NCI-H526 (cell line): ENCODE data around the gene DCUN1D3.
A peak's percentile ranks its signal among the peaks of the same experiment; 100 is the strongest.
"Not testable (repeated sequence)": the region's sequence is repeated elsewhere in the genome, so short reads cannot be mapped to it uniquely, and the experiment has no call there.

Experiments used
- DNase-seq, 2 experiments: peaks; one replicate each; lab custom pipeline; 2025; lab: John Stamatoyannopoulos, UW

Gene DCUN1D3

GRCh38 chr16:20862162-20862960, 37.8 kb downstream of the DCUN1D3 start:
- no peak for DNase-seq

DNA sequence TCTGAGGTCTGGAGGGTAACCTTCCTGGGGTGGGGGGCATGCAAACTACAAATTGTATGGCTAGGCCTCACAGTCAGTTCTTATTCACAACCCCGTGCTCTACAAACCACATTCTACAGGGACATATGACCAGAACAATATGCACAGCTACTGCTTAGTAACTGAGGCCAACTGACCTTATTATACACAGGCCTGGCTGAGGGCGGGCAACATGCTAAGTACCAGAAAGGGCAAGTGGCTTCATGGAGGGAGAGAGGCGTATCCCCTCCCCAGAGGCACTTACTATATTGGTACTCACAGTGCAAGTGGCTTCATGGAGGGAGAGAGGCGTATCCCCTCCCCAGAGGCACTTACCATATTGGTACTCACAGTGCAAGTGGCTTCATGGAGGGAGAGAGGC, 39.2 kb downstream of the DCUN1D3 start:
- not testable (repeated sequence) for DNase-seq

GRCh38 chr16:20860361-20860760, 39.8 kb downstream of the DCUN1D3 start:
- DNase-seq, result no peak

DNA sequence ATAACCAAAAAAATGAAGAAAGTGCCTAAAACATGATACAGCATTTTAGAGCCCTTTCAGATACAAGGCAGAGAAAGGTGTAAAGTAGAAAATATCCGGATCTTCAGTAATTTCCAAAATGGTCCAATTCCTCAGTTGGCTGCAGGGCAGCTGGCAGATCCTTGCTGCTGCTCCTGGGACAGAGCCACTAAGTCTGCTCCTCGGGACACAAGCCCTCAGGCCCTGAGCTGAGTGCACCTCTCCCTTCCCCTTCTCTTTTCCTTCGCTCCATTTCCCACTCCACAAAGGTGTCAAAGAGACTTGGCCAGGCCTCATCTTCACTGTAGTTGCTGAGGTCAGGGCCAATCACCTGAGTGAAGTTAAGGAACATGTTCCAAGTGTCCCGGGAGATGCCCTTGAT, 40.5 kb downstream of the DCUN1D3 start:
- DNase-seq, result no peak

DNA sequence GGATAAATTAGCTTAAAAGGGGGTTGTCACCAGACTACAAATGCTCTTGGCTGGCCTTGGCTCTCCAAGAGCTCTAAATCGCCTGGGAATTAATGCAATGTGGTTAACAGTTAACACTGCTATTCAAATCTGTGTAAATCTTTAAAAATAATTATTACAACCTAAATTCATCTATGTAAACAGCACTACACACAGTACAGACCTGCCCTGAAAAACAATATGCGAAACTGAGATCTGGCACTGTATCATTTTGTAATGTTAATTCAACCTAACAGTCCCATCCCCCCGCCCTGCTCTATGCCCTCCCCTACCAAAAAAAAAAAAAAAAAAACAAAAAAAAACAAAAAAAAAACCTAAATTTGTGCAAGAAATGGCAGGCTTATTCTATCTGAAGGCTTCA, 40.9 kb downstream of the DCUN1D3 start:
- DNase-seq, result no peak

DNA sequence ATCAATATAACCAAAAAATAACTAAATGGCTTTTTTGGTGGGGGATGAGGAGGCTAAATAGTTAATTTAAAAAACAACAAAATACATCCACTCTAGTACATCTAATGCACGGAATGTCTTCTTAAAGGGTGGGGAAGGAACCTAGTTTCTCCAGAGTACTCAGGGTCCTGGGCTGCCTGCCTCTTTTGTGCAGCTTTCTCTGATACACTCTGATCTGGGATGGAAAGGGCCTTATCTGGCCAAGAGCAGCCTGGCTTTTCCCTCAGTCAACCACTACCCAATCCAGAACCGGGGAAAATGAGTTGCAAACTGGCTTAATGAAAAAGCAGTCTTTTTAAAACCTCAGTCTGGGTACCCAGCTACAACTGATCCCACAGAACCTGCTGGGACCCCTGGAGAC, 42.9 kb downstream of the DCUN1D3 start:
- no peak for DNase-seq

- no peak for DNase-seq
Measured at GRCh38 chr16:20854963-20855362, 45.2 kb downstream of the DCUN1D3 start.

DNA sequence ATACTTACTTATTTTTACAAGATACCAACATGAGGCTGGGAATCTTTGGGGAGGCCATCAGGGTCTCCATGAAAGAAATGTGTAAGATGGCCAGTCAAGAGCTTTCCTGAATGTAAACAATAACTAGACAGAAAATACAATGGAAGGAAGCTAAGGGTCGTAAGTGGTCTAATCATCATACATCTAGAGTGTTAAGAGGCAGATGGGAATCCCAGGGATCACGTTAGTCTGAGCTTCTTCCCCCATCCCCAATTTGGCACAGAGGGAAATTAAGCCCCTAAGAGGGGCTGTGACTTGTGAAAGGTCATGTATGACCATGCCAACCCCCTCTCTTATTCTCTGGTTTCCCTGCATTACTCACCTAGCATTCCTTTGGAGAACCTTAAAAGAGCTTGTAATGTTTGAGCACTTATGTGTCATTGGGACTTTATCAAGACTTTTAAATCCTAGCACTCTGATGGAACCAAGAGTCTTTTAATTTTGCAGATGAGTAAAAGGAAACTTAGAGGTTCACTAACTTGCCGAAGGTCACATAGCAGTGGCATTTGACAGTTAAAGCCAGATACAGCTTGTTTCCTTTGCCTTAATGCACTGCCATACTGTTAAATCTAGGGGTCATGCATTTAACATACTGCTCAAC, 46.1 kb downstream of the DCUN1D3 start:
- no peak for DNase-seq

- no peak for DNase-seq
Measured at GRCh38 chr16:20853143-20853542, 47.0 kb downstream of the DCUN1D3 start.

DNA sequence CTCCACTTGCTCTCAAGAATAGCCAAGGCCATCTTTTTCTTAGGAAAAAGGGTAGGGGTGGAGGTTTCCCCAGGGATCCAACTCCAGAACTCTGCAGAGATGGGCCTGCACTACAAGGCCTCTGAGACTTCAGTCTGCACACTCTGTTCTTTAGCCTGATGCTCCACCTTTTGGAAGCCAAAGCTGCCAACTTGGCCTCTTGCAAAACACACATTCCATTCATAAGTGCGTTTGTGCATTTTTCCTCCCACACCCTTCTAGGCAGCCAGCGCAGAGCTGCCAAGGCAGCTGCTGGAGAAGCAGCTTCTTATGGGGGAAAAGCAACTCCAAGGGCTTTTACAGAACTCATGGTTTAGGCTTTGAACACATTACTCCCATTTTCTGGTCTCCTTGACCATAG, 48.6 kb downstream of the DCUN1D3 start:
- DNase-seq, result no peak

DNA sequence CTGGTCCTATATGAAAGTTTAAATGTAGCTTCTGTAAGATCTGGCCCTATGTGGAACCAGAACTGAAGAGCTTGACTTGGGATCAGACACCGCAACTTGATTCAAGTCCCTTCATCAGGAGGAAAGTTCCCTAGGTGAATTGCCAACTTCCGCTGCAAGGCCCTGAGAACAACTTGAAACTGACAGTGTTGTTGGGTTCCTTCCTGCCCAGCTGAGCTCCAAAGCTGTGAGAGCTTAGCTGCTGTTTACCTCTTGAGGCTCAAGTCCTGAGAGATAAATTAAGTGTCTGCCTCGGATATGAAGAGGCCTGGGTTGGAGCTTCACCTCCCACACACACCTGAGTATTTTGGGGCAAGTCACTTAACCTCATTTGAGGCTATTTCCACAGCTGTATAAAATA, 49.2 kb downstream of the DCUN1D3 start:
- no peak for DNase-seq

DNA sequence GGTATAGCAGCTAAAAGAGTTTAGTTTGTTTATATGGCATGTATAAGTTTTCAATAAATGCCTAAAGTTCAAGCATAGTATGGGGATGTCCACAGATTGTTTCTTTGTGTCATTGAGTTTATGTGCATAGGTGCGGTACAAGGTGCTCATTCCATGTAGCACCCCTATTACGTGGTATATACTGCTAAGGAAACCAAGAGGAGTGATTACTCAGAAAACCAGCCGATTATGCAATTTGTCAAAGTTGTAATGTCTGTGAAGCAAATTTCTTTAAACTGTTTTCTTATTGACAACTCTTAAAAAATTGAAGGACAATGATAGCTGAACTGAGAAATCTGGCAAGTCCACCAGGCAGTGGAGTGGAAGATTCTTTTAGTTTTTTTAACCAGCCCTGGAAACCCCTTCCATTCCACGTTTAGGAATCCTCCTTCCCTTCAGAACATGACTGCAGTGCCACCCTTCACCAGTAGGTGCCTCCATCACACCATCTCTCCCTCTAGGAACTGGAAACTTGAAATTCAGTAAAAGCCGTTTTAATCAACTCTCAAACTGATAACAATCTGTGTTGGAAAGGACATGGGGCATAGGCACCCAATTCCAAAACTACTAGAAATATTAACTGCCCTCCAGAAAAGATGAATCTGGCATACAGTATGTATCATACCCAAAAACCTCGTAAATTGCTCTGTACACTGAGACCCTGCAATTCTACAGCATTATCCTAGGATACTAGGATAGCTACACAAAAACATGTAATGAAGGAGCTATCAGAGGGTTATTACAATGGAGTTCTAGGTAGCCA, 50.4 kb downstream of the DCUN1D3 start:
- peak in 1 of 2 experiments; percentile 65 for DNase-seq

- DNase-seq, result no peak
Measured at GRCh38 chr16:20847550-20847949, 52.6 kb downstream of the DCUN1D3 start.

- DNase-seq, result no peak
Measured at GRCh38 chr16:20846551-20846950, 53.6 kb downstream of the DCUN1D3 start.

- no peak for DNase-seq
Measured at GRCh38 chr16:20846030-20846429, 54.1 kb downstream of the DCUN1D3 start.

DNA sequence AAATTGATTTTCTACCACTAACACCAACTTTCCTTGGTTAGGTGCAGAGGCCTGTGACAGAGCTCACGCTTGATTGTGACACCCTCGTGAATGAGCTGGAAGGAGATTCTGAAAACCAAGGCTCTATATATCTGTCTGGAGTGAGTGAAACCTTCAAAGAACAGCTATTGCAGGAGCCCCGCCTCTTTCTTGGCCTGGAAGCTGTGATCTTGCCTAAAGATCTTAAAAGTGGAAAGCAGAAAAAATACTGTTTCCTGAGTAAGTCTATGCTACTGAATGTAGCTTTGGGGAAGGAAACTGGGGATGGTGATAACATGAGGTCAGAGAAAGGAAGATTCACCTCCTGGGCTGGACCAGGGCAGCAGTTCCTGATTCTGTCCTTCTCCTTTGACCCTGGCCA, 55.6 kb downstream of the DCUN1D3 start:
- no peak for DNase-seq

- no peak for DNase-seq
Measured at GRCh38 chr16:20844054-20844453, 56.1 kb downstream of the DCUN1D3 start.

DNA sequence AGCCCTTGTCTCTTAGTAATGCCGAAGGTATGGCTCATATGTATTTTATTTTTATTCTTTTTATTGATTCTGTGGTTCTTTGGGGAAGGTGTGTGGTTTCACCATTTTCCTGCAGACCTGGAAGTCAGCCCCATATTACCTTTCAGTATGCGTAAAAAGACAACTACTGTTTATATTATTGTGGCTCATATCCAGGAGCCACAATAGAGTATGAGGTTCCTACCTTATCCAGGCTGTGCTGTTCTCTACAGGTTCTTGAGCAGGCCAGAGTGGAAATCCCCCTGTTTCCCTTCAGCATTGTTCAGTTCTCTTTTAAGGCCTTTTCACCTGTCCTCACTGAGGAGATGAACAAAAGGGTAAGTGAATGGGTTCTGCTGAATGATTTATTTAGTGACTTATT, 60.7 kb downstream of the DCUN1D3 start:
- DNase-seq, result no peak

GRCh38 chr16:20838240-20838639, 61.9 kb downstream of the DCUN1D3 start:
- no peak for DNase-seq

- DNase-seq, result no peak
Measured at GRCh38 chr16:20833086-20833485, 67.1 kb downstream of the DCUN1D3 start.

GRCh38 chr16:20830372-20830771, 69.8 kb downstream of the DCUN1D3 start:
- no peak for DNase-seq

GRCh38 chr16:20829536-20829935, 70.6 kb downstream of the DCUN1D3 start:
- no peak for DNase-seq

DNA sequence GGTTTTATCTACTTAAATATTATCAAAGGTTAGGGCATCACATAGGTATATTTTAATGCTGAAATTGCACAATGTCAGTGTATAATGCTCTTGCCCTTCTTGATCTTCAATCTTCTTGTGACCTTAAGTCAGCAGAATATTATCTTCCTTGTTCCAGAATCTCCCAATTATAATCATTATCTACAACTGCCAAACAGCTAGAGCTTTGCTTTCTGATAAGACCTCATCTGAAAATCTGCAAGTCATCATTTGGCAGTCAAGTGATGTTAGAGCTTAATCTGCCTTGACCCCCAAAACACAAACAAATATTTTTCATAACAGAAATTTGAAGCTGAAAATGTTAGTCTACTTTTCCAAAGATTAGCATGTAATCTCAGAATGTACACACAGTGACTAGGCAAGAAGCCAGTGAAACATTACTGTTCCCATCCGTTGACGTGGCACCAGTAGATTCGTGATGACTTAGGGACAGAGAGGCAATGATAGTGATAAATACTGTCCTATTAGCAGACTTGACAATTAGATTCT, 74.1 kb downstream of the DCUN1D3 start:
- DNase-seq, result no peak
